GM10847 (cell line): ENCODE results near the gene DSTYK.

Source experiments
- POLR2A ChIP-seq: IDR thresholded peaks from 2 replicates; pipeline ENCODE4 v1.6.1; 2011; ENCODE audit not compliant: insufficient read length; ENCODE audit errors: extremely low read depth

The DSTYK gene

GRCh38 chr1:205170532-205171269, 40.8 kb downstream of the DSTYK start:
- TF ChIP-seq POLR2A = no peak

- no peak for TF ChIP-seq POLR2A
Measured at GRCh38 chr1:205169248-205169647, 42.3 kb downstream of the DSTYK start.

GRCh38 chr1:205168291-205168690, 43.2 kb downstream of the DSTYK start:
- TF ChIP-seq POLR2A = no peak

DNA sequence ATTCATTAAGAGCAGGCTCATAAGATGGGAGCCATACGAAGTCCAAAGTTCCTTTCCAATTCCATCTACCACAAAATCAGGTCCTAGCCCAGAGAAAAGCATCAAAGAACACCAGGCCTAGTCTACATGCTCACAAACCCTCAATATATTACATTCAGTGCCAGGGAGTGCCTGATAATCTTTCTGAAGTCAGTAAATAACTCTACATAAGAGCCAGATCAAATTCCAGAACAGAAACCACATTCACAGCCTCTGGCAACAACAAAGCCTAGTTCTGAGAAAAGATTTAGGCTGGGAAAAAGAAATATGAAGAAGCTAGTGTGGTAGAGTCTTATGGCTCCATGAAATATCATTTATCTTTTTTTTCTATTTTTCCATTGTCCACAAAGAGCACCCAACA, 49.2 kb downstream of the DSTYK start:
- TF ChIP-seq POLR2A = no peak

DNA sequence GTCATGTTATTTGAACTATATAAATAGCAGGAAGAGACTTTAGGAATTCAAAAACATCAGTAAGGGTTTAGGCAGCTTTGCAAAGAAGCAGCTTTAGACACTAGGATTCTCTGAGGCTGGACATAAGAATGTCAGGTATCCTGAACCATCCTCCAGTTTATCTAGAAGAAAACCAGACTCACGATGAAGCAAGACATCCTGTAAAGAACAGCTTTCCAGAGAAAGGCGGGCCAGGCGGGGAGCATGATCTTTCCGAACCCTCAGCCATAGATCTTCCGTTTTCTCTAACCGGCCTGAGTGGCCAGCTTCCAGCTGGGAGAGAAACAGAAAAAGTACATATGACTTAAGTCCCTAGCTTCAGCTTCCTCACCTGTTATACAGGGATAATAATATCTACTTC, 50.4 kb downstream of the DSTYK start:
- TF ChIP-seq POLR2A = no peak

DNA sequence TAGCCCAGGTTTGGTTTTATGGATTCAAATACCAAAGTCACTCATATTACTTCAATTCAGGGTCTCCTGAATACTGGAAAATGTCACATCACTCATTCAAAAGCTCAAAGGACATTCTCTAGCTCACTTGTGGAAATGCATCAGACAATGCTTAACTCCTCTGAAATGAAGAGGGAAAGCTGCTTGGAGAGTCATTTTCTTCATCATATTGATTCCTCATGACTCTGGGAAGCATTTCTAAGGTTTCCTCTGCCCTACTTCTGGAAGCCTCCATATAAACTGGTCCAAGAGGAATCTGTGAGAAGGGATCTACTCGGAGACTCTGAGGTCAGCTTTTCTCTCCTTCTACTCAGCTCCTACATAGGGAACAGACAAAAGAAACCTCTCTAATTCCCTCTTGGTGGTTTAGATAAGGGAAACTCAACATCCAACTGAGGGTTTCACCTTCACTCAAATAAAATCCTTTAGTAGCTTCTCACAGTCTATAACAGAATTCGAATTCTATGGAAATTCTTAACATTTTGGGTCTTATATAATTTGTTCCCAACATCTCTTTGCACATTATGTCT, 53.4 kb downstream of the DSTYK start:
- no peak for TF ChIP-seq POLR2A

- no peak for TF ChIP-seq POLR2A
Measured at GRCh38 chr1:205152505-205152904, 59.0 kb downstream of the DSTYK start.

DNA sequence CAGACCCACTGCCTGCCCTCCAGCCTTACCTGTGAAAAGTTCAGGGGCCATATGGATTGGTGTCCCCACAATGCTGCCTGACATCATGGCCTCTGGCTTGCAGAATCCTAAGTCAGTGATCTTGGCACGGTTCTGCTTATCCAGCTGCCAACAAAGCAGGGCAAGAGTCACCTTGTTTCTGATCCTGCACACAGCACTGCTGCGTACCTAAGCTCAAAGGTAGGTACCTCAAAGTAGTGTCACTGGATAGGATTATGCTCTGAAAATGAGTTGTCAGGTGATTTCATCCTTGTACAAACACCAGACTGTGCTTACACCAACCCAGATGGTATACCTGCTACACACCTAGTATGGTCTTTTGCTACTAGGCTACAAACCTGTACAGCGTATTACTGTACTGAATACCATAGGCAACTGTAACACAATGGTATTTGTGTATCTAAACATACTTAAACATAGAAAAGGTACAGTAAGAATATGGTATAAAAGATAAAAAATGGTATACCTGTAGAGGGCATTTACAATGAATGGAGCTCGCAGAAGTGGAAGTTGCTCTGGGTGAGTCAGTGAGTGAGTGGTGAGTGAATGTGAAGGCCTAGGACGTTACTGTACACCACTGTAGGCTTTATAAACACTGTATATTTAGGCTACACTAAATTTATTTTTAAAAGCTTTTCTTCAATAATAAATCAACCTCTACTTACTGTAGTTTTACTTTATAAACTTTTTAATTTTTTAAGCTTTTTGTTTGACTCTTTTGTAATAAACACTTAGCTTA, 60.7 kb downstream of the DSTYK start:
- no peak for TF ChIP-seq POLR2A

DNA sequence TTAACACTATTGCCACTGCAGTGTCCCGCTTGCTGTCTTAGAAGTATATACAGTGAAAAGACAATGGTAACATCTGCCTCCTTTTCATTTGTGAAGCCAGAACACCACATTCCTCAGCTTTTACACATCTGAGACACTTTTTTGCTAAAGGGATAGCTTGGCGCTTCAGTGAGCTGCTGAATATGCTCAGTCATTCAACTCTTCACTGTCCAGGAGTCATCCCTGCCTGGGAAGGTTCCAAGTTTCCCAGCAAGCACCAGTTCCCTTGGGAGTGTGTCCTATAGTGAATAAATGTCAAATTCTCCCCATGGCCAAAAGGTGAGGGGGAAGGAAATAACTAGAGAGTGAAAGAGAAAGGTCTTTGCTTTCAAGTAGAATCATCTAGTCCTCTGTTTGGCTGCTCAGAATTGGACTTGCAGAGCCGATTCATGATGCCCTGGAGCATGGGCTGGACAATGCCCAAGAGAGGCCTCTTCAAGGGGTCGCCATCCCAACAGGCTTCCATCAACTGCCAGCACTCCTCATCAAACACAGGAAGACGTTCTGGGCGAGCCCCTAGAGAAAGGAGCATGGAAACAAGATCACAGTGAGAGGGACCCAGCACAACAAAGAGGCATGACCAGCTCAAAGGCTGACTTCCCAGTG, 64.2 kb downstream of the DSTYK start:
- no peak for TF ChIP-seq POLR2A

- TF ChIP-seq POLR2A = no peak
Measured at GRCh38 chr1:205144751-205145150, 66.8 kb downstream of the DSTYK start.

DNA sequence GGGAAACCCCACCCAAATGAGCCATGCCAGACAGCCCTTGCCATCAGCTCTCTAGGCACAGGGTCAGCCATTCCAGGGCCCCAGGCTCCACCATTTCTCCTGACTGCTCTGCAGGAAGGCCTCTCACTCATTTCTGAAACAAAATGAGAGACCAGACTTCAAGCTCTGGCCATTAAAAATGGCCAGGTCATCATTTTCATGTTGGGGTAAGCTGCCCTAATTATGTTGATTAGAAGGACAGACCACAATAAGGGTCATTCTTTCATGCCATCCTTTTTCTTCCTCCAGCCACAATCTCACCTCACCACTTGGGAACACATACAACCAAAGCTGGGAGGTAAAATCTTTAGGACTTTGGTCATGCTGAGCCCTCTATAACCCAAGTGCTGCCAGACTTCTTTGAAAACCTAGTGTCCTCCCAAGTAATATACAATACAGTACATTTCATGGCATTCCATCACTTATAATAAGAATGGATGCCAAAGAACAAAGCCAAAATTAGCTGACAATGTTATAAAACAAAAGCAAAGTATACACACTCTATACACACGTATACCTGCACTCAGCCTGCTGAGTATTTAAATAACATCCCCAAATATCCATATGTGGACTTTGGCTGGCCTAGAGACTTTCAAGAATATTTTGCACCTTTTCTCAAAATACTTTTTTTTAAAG, 67.3 kb downstream of the DSTYK start:
- no peak for TF ChIP-seq POLR2A

DNA sequence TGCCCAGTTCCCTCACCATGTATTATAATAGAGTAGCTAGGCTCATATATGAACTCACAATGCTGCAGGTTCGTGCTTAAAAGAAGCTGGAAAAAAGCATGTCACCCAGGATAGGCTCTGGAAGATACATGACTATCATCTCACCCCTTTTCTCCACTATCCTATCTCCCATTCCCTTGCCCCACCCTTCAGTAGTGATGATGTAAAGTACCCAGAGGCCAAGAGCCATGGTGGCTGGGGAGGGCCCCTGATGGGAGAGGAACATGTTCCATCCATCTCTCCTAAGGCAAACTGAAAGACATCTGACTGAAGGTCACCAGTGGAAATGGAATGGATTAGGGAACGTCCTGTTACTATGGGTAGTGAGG, 69.4 kb downstream of the DSTYK start:
- no peak for TF ChIP-seq POLR2A

- no peak for TF ChIP-seq POLR2A
Measured at GRCh38 chr1:205141236-205142101, 70.0 kb downstream of the DSTYK start.

DNA sequence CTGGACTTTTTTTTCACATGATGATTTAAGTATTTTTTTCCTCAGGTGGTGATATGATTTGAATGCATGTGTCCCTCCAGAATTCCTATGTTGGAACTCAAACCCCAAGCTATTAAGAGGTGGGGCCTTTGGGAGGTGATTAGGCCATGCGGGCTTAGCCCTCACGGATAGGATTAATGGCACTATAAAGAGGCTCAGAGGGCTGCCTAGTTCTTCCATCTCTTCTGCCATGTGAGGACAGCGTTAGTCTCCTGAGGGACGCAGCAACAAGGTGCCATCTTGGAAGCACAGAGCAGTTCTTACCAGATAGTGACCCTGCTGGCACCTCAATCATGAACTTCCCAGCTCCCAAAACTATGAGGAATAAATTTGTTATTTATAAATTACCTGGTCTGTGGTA, 71.4 kb downstream of the DSTYK start:
- no peak for TF ChIP-seq POLR2A
